OCI-M1 (cell line): ENCODE results near the gene CD6.
A peak's percentile ranks its signal among the peaks of the same experiment; 100 is the strongest.

Experiments
- DNase-seq: peaks from one replicate; lab custom pipeline; 2025; lab: John Stamatoyannopoulos, UW

Gene CD6

DNA sequence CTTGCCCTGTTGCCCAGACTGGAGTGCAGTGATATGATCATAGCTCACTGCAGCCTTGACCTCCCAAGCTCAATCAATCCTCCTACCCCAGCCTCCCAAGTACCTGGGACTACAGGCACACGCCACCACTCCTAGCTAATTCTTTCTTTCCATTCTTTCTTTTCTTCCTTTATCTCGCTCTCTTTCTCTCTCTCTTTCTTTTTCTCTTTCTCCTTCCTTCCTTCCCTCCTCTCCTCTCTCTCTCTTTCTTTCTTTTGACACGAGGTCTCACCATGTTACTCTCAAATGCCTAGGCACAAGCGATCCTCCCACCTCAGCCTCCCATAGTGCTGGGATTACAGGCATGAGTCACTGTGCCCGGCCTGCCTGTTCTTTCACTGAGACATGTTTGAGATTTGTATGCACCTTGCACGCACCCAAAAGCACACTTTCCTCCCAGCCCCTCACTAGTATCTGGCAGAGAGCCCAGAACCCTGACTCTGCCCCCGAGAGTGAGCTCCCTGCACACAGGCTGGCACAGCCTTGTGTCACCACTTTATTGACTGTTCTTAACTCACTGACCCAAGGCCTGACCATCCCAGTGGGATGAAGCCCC, 56.8 kb downstream of the CD6 start:
- DNase-seq: no peak

DNA sequence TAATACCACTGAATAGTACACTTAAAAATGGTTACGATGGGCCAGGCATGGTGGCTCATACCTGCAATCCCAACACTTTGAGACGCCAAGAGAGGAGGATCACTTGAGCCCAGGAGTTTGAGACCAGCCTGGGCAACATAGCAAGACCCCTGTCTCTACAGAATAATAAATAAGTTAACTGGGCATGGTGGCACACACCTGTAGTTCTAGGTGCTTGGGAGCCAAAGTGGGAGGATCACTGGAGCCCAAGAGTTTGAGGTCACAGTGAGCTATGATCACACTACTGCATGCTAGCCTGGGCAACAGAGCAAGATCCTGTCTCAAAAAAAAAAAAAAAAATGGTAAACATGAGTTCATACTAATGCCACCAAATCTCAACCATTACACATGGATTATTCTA, 61.3 kb downstream of the CD6 start:
- no peak for DNase-seq

DNA sequence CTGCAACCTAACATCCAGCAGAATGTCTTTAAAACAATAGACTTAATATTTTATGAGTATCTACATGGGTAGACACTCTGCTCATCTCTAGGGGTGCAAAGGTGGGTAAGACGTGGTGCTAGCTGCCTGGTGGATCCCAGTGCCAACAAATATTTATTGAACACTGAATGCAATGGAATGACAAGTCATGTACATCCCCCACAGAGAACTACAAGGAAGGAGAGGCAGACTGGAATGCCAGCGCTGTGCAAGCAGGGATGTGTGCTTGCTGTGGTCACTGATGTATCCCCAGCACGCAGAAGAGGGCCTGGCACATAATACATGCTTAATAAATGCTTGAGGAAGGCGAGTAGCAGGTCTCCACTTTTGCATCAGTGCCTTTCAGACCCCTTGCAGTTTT, 61.9 kb downstream of the CD6 start:
- DNase-seq: no peak

DNA sequence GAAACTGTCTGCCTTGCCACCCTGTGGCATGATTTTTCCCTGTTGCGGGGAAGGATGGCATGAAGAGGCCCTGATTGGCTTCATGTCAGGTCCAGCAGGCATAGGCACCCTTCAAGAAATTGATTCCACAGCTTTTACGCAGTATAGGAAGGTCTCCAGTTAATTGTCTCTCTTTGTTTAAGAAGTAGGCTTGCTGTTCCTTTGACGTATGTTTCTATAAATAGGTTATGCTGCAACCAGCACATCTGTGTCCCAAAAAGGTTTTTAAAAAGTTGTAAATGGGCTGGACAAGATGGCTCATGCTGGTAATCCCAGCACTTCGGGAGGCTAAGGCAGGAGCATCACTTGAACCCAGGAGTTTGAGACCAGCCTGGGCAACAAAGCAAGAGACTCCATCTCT, 62.6 kb downstream of the CD6 start:
- DNase-seq: no peak

DNA sequence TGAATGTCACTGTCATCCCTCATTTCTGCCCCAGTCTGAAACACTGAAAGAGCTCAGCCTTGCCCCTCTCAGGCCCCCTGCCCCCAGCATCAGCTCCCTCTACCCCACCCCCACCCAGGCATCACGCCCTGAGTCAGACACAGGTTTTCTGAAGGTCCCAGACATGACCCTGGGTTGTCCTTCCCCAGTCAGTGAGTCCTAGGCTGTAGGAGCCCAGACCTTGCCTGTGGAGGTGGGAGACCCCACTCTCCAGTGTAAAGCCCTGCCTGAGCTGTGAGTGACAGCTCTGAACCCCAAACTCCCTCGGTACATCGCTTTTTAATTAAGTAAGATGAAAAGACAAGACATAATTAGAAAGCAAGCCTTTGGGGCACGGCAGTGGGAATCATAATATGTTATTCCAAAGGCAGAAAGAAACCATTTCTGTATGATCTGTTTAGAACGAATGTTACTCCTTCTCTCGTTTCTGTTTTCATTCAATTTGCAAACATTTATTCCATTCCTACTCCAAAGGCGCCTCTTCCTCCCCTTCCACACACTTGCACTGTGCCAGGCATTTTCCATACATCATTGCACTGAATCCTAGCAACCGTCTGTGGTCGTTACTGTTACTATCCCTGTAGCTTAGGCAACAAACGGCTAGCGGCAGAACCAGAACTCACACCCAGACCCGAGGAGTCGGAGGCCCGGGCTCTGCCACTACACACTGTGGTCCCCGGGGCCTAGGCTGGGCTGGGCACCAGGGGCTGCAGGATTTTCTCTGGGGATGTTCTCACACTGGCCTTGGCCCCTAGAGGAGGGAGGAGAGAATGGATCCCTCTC, 63.4 kb downstream of the CD6 start:
- no peak for DNase-seq

DNA sequence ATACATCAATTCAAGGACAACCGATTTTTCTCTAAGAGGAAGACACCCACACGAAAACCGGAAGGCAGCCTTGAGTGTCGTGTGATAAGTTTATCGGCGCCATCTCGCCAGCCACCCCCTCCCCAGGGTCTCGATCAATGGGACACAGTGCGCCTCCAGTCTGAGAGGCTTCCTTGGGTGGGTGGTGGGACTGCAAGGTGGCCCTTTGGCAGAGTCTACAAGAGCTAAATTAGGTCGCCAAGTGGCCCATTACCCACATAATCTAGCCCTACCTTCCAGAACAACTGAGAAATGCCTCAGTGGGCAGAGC, 64.0 kb downstream of the CD6 start:
- peak; percentile 15 for DNase-seq

DNA sequence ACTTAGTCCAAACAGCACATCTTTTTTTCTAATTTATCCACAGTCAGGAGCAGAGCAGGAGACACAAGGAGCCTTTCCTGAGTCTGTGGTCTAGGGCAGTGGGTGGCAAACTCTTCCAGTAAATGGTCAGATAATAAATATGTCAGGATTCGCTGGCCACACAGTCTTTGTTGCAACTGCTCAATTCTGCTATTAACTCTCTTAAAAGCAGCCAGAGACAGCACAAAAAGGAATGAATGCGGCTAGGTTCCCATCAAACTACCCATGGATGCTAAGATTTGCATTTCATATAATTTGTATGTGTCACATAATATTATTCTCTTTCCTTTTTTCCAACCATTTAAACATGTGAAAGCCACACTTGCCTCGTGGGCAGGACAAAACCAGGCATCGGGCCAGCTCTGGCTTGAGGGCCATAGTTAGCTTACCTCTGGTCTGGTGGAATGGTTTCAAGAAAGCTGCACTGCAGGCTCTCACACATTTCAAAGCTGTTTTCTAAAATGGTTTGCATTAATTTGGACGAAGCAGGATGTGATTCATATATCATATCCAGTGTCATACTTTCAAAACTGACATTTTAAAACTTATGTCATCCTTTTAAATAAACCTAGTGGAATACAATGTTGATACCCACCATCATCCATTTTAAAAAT, 66.1 kb downstream of the CD6 start:
- no peak for DNase-seq

DNA sequence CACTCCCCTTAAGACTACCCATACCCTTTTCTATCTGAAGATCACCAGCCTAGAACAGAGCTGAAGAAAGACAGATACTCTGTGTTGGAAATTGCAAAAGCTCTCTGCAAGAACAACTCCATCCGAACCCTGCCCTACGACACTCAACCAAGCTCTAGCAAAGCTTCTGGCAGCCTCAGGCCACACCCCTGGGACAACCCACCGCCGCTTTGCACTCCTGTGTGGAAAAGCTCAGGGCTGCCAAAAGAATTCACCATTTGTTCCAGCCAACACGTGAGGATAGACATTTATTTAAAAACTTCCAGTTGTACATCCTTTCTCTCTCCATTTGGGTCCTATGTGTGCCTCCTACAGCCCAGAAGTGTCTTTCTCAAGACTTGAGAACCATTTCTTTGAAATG, 68.4 kb downstream of the CD6 start:
- DNase-seq: no peak

DNA sequence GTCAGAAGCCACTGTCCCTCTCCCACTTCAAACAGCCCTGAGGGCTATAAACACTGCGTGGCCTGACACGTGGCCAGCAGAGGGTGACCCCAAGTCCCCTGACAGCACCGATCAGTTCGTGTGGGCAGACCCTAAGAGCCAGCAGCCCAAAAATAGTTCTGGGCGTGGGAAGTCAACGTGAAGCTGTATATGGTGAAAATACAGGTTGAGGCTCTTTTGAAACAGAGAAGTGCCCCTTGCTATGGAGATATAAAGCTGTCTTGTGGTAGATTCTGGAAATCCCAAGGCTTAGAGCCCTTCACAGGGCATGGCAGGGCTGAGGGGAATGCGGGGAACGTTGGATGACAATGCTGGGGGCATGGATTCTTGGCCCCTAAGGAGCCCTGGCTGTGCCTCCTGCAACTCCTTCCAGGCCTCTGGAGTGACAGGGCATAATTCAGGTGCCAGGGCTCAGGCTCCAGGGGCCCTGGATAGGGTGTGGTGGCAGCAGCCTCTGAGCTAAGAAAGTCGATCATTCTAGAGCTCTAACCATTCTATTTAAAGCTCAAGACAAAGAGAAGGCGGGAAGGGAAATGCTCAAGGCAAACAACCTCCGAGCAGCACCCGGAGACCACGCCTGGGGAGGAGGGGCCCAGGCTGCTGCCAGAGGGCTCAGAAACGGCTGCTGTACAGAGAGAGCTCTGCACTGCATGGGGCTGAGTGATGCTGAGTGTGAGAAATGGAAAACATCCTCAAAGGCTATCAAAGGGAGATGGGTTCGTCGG, 70.5 kb downstream of the CD6 start:
- DNase-seq: no peak

DNA sequence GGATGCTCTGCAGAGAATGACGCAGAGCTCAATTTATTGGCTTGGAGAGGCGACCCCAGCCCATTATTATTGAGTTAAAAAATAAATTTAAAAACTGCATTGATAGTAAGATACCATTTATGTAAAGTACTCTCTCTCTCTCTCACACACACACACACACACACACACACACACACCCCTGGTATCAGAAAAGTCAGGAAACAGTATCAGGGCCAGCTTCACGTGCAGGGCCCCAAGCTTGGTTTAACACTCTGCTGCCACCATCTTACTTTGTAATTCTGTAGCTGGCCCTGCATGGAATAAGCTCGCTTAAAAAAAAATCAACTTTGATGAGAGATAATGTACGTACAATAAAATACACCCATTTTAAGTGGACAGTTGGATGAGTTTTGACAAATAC, 71.1 kb downstream of the CD6 start:
- DNase-seq: no peak

DNA sequence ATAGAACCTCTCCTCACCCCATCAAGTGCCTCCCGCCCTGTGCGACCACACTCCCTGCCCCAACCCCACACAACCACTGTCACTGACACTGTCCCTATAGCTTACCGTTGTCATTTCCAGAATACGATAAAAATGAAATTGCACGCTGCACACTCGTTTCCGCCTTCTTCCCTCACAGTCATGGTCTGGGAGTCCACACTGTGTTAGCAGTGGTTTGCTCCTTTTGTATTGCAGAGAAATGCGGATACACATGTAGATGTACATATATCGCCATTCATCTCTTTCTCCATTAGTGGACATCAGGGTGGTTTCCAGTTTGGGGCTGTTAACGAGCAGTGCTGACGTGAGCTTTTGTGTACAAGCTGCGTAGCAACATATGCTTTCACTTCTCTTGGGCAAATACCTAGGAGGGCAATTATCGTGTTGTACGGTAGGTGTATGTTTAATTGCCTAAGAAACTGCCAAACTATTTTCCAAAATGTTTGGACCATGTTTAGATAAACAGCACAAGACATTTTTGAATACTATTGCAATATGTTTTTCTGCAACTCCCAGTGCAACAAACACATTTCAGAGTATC, 71.6 kb downstream of the CD6 start:
- DNase-seq: no peak

DNA sequence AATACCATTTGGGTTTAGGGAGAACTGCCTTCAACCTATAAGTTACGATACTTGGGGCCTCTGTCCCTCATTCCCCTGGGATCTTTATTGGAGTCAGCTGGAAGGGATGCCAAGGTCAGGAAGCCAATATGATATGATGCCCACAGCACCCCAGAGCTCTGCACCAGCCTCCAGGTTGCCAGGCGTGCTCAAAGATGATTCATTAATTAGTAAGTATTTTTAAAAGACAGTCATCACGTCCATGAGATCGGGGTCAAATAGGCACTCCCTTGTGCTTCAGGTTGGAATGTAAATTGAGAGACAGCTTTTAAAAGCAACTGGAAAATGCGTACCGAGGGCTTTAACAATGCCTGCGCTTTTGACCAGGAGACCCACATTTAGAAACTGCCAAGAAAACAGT, 73.8 kb downstream of the CD6 start:
- no peak for DNase-seq

DNA sequence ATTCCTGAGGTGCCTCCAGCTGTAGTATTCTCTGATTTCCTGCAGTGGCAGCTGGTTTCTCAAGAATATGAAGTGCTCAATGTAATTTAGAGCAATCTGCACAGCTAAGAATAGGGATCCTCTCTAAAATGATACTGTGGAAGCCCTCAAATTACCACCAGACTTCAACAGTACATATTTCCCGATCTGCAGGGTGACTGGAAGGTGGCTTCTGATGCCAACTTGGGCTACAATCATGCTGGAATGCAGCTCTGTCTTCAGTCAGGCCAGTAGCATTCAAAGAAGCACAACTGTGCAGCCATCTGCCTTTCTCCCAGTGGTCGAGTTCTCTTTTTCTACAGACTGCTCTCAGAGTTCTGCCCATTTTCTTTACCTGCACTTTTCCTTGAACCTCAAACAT, 75.4 kb downstream of the CD6 start:
- no peak for DNase-seq

DNA sequence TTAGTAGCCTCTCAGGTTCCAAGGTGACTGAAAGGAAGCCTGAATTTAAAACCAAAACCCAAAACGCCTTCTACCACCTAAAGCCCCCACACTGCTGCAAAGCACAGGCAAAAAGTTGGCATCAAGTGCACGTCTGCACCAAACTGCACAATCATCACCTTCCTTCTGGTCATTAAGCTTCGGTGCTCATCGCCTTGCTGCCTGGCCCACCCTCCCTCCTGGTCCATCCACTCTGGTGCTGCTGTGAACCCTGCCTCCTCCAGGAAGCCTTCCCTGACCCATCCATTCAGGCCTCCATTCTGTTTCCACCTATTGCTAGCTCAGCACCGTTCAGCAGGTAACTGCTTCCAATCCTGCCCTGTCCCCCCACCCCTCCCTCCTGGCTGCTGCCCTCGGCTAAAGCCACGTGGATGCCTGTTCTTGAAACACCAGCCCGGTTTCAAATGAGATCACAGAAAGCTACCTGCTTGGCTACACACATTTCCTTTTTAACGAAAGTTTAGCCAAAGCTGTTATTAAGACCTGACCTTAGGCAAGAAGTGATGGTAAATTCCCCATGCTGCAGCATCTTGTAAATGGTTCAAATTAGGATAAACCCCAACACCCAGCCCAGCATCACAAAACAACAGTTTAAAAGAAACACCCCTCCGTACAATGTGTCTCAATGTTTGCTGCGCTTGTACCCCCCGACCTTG, 77.0 kb downstream of the CD6 start:
- no peak for DNase-seq

DNA sequence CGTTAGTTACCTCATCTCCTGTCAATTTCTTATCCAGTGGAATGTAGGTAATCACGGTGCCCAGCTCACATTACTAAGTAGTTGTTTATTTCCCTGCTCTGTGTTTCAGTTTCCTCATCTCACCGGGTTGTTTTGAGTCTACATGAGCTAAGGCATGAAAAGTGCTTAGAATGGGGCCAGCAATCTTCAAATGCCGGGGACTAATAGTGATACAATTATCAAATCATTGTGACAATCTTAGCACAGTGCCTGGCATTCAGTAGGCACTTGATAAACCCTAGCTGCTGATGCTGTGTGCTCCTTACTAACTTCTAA, 77.5 kb downstream of the CD6 start:
- no peak for DNase-seq

DNA sequence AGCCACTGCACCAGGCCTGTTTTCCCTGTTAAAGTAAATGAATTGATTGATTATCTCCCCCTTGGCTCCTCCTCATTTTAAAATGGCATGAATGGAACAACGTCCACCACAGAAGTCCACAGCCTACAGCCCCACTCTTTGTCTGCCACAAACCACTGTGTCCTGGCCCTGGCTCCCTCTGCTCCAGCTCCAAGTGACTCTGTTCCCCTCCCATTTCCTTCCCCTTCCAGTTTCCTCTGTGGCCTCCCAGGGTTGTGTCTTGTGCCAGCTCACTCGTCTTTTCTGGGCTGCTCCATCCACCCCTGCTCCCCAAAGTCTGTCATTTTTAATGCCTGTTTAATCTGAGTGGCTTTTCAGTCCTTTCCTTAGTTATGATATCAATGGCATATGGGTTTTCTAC, 78.4 kb downstream of the CD6 start:
- no peak for DNase-seq

DNA sequence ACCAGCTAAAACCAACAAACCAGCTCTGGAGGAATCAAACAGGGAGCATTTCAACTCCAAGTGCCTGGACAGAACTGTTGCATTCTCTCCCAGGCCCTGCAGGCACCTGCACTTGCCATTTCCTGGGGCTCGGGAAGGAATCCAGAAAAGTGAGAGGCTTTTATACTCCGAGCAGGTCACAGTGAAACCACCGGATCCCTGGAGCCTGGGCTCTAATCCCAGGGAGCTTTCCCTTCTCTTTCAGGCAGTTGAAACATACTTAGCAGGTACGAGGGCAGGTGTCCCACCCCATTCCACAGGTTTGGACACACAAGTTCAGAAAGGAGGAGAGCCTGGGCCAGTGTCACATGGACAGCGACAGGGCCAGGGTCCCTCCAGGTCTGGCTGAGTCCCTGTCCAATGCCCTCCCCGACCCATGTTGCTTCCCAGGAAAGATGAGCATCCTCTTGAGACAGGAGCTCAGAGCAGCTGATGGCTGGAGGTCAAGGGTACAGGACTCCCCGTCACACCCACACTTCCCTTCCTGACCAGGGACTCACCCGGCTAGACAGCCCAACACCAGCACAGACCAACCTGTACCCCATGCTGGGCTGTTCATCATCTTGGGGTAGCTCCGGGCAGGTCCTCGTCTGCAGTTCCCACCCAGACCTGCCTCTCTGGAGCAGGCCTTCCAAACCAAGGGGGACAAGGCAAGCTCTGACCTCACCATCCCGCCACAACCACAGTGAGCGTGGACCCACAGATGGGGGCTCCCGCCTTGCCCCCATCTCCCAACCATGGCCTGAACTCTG, 80.9 kb downstream of the CD6 start:
- no peak for DNase-seq

DNA sequence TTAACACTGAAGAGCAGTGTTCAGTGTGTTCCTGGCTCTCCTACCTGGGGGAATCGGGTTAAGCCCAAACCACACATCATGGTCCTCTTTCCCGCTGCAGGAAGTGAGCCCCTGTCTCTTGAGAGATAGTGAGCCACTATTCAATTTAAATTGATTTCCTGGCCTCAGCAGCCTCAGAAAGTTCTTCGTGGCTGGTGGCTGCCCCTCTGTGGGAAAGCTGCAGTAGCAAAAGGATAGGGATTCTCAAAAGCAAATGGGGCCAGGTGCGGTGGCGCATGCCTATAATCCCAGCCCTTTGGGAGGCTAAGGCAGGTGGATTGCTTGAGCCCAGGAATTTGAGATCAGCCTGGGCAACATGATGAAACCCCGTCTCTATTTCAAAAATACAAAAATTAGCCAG, 81.7 kb downstream of the CD6 start:
- no peak for DNase-seq

DNA sequence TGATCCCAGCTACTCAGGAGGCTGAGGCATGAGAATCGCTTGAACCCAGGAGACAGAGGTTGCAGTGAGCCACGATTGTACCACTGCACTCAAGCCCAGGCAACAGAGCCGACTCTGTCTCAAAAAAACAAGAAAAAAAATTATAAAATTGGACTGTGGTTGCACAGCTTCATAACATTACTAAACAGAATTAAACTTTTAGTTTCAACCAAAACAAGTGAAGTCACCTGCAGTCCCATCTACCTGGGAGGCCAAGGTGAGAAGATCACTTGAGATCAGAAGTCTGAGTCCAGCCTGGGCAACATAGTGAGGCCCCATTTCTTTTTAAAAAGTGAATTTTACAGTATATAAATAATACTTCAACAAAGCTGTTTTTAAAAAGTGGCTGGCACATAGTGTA, 83.0 kb downstream of the CD6 start:
- DNase-seq: no peak

DNA sequence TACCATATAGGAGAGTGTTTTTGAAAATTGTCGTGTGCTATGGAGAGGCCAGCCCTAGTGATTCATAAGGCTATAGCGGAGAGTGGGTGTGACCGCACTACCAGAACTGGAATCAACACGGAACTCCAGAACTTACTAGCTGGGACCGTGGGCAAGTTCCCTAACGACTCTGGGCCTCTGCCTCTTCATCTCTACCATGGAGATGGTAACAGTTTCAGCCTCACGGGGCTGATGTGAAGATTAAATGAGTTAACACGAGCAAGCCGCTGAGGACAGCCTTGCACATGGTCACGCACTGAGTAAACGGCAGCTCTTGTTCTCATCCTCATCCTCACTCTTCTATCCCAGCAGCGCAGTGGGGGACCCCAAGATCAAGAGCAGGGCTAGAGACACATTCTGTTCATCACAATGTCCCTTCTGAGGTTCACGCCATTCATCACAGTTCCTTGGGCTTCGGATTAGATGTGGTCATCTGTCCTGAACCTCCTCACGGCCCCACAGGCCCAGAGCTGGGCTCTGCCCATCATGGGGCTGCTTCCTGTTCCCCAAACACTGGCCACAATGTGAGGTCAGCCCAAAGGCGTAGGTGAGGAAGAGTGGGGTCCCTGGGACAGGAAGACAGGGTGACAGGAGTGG, 83.6 kb downstream of the CD6 start:
- DNase-seq: no peak

DNA sequence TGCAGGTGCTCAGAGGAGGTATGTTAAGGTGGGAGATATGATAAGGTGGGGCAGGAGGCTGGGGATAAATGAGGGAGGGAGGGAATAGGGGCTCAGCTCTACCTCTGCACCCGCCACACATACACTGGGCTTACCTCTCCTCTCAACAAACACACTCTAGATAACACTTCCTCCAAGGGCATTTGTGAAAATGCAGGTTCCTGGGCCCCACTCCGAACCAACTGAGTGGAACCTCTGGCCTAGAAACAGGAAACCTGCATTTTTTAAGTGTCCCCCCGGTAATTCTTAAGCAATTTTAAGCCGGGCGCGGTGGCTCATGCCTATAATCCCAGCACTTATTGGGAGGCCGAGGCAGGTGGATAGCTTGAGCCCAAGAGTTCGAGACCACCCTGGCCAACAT, 84.3 kb downstream of the CD6 start:
- no peak for DNase-seq
